KMS-11 (cell line): ENCODE results near the gene SRGAP1.

Source experiments
- H2AFZ ChIP-seq: fragments of 200-600 bp; sonication (generic); 2 replicates; pipeline ENCODE4 v1.6.1; 2016; ENCODE audit warnings: antibody characterized with exemption, mixed run types, low read depth
- H3K27ac ChIP-seq: fragments of 200-600 bp; sonication (generic); 2 replicates; pipeline ENCODE4 v1.6.1; 2016; ENCODE audit warnings: mild to moderate bottlenecking, mixed run types
- H3K27me3 ChIP-seq: fragments of 200-600 bp; sonication (generic); 2 replicates; pipeline ENCODE4 v1.6.1; 2017; ENCODE audit warnings: mild to moderate bottlenecking, low read depth, mixed run types, moderate library complexity; ENCODE audit not compliant: insufficient read depth
- H3K36me3 ChIP-seq: fragments of 200-600 bp; sonication (generic); 2 replicates; pipeline ENCODE4 v1.6.1; 2017; ENCODE audit warnings: mild to moderate bottlenecking, mixed run types; ENCODE audit not compliant: insufficient read depth
- H3K4me1 ChIP-seq: fragments of 200-600 bp; sonication (generic); 2 replicates; pipeline ENCODE4 v1.6.1; 2016; ENCODE audit warnings: mild to moderate bottlenecking, low read depth, mixed run types; ENCODE audit not compliant: poor library complexity, severe bottlenecking
- H3K4me2 ChIP-seq: fragments of 200-600 bp; sonication (generic); 2 replicates; pipeline ENCODE4 v1.7.0; 2016; ENCODE audit warnings: mild to moderate bottlenecking, mixed run types
- H3K4me3 ChIP-seq: fragments of 200-600 bp; sonication (generic); IDR thresholded peaks from 2 replicates; pipeline ENCODE4 v1.6.1; 2017; ENCODE audit warnings: low read depth, low read length, mixed read lengths; ENCODE audit not compliant: insufficient read depth
- H3K79me2 ChIP-seq: fragments of 200-600 bp; sonication (generic); 2 replicates; pipeline ENCODE4 v1.6.1; 2016; ENCODE audit warnings: low read depth, mixed run types; ENCODE audit not compliant: insufficient read depth
- H3K9ac ChIP-seq: fragments of 200-600 bp; sonication (generic); 2 replicates; pipeline ENCODE4 v1.6.1; 2016; ENCODE audit warnings: mild to moderate bottlenecking, mixed run types
- H4K20me1 ChIP-seq: fragments of 200-600 bp; sonication (generic); 2 replicates; pipeline ENCODE4 v1.6.1; 2016; ENCODE audit warnings: mild to moderate bottlenecking, mixed run types; ENCODE audit not compliant: insufficient read depth
- CTCF ChIP-seq: fragments of 200-600 bp; sonication (generic); conservative IDR thresholded peaks from 2 replicates; pipeline ENCODE4 v1.6.1; 2017; ENCODE audit warnings: low read depth, mild to moderate bottlenecking, antibody characterized with exemption, low read length, moderate library complexity, mixed read lengths

Gene SRGAP1

GRCh38 chr12:64080319-64081007, 236.0 kb downstream of the SRGAP1 start:
- Histone ChIP-seq H3K27ac (no peak overlapping the region), H3K4me2 (no peak overlapping the region), H3K9ac (no peak overlapping the region), H3K4me1 (no peaks in the 10 kb centered on the region), H3K4me3 (no peak overlapping the region), H3K79me2 (no peaks in the 10 kb centered on the region), H3K27me3 (no peaks in the 10 kb centered on the region), H4K20me1 (no peaks in the 10 kb centered on the region), H3K36me3 (no peaks in the 10 kb centered on the region), H2AFZ (no peak overlapping the region)
- TF ChIP-seq CTCF, result no peak

GRCh38 chr12:64081008-64081404, 236.5 kb downstream of the SRGAP1 start:
- Histone ChIP-seq H3K27ac (no peak overlapping the region), H2AFZ (no peak overlapping the region), H3K36me3 (no peaks in the 10 kb centered on the region), H3K27me3 (no peaks in the 10 kb centered on the region), H3K4me3 (no peak overlapping the region), H3K4me2 (no peak overlapping the region), H3K9ac (no peak overlapping the region), H3K79me2 (no peaks in the 10 kb centered on the region), H3K4me1 (no peaks in the 10 kb centered on the region), H4K20me1 (no peaks in the 10 kb centered on the region)
- TF ChIP-seq CTCF, result no peak

- TF ChIP-seq CTCF, result no peak
- Histone ChIP-seq H3K27me3 (no peaks in the 10 kb centered on the region), H3K4me1 (no peaks in the 10 kb centered on the region), H3K27ac (no peak overlapping the region), H4K20me1 (no peaks in the 10 kb centered on the region), H3K4me3 (no peak overlapping the region), H3K36me3 (no peaks in the 10 kb centered on the region), H3K4me2 (no peak overlapping the region), H3K79me2 (no peaks in the 10 kb centered on the region), H2AFZ (no peak overlapping the region), H3K9ac (no peak overlapping the region)
Measured at GRCh38 chr12:64082116-64082515, 237.6 kb downstream of the SRGAP1 start.

- H3K27me3 ChIP-seq, result no peaks in the 10 kb centered on the region
- H3K9ac ChIP-seq, result no peak overlapping the region
- no peak overlapping the region for H2AFZ ChIP-seq
- no peaks in the 10 kb centered on the region for H4K20me1 ChIP-seq
- no peak overlapping the region for H3K27ac ChIP-seq
- H3K4me1 ChIP-seq, result no peaks in the 10 kb centered on the region
- TF ChIP-seq CTCF, result no peak
- no peak overlapping the region for H3K4me3 ChIP-seq
- no peaks in the 10 kb centered on the region for H3K36me3 ChIP-seq
- no peak overlapping the region for H3K4me2 ChIP-seq
- H3K79me2 ChIP-seq, result no peaks in the 10 kb centered on the region
Measured at GRCh38 chr12:64082866-64083268, 238.4 kb downstream of the SRGAP1 start.
